Hepatocyte (in vitro differentiated cells): ENCODE measurements around the gene TRIM69. TPM values are rescaled to one million over a fixed set of nuclear protein-coding genes. Genes with fewer than 3 reads are reported as not detected.
A peak's percentile ranks its signal among the peaks of the same experiment; 100 is the strongest.

Experiments used
- DNase-seq: peaks from one replicate; pipeline ENCODE4 v3.0.0-alpha.2; 2016; ENCODE audit warnings: low spot score
- H2AFZ ChIP-seq: fragments of 200-600 bp; sonication (generic); 2 replicates; pipeline ENCODE4 v1.6.0; 2016; ENCODE audit warnings: antibody characterized with exemption, mild to moderate bottlenecking
- H3K27ac ChIP-seq: fragments of 200-600 bp; sonication (generic); 2 replicates; pipeline ENCODE4 v1.5.1; 2016; ENCODE audit warnings: mild to moderate bottlenecking
- H3K27me3 ChIP-seq: fragments of 200-600 bp; sonication (generic); 2 replicates; pipeline ENCODE4 v1.6.1; 2016
- H3K36me3 ChIP-seq: fragments of 200-600 bp; sonication (generic); replicated peaks from 2 replicates; pipeline ENCODE4 v1.5.1; 2016; ENCODE audit warnings: low read depth; ENCODE audit not compliant: insufficient read depth
- H3K4me1 ChIP-seq: fragments of 200-600 bp; sonication (generic); 2 replicates; pipeline ENCODE4 v1.5.1; 2016; ENCODE audit warnings: mild to moderate bottlenecking, moderate library complexity; ENCODE audit not compliant: insufficient read depth
- H3K4me2 ChIP-seq: fragments of 200-600 bp; sonication (generic); 2 replicates; pipeline ENCODE4 v1.6.0; 2016
- H3K4me3 ChIP-seq: fragments of 200-600 bp; sonication (generic); 2 replicates; pipeline ENCODE4 v1.5.1; 2016; ENCODE audit warnings: mild to moderate bottlenecking
- H3K79me2 ChIP-seq: fragments of 200-600 bp; sonication (generic); 2 replicates; pipeline ENCODE4 v1.6.0; 2017; ENCODE audit warnings: mild to moderate bottlenecking
- H3K9me2 ChIP-seq: fragments of 200-600 bp; sonication (generic); replicated peaks from 2 replicates; pipeline ENCODE4 v1.6.0; 2017; ENCODE audit warnings: mild to moderate bottlenecking; ENCODE audit not compliant: insufficient read depth
- H3K9me3 ChIP-seq: fragments of 200-600 bp; sonication (generic); 2 replicates; pipeline ENCODE4 v1.5.1; 2016; ENCODE audit warnings: low read depth, mild to moderate bottlenecking
- H4K20me1 ChIP-seq: fragments of 200-600 bp; sonication (generic); 2 replicates; pipeline ENCODE4 v1.6.0; 2016; ENCODE audit warnings: mild to moderate bottlenecking; ENCODE audit not compliant: insufficient read depth, poor library complexity, severe bottlenecking
- EZH2 ChIP-seq: fragments of 200-600 bp; sonication (generic); IDR thresholded peaks from 2 replicates; pipeline ENCODE4 v1.6.1; 2016; ENCODE audit warnings: antibody characterized with exemption, mild to moderate bottlenecking, borderline replicate concordance
- EZH2phosphoT487 ChIP-seq: fragments of 200-600 bp; sonication (generic); IDR thresholded peaks from one replicate; pipeline ENCODE4 v1.6.1; 2018; ENCODE audit warnings: antibody characterized with exemption, mild to moderate bottlenecking, low read depth, moderate library complexity; ENCODE audit not compliant: unreplicated experiment, severe bottlenecking
- WGBS: methylation state at CpG from one replicate; pipeline ENCODE4 v1.1.6; 2016; ENCODE audit warnings: low lambda C conversion rate; ENCODE audit errors: missing lambda C conversion rate; 5-methylcytosine and 5-hydroxymethylcytosine counted together
- polyA plus RNA-seq: library from polyadenylated mRNA; unstranded; fragments of >200 nt; fragmentation: Nextera tagmentation; extraction: Ambion mirVana; gene quantifications from 2 replicates; pipeline ENCODE4 v1.2.1, GENCODE V29; 2016
- total RNA-seq: library from RNA; depleted of rRNA; stranded (reverse); fragments of >200 nt; gene quantifications from 2 replicates; pipeline ENCODE4 v1.2.3, GENCODE V29; 2014
- TF ChIP-seq, protein P1 (sequence below): fragments of 200-600 bp; sonication (generic); IDR thresholded peaks from 2 replicates; pipeline ENCODE4 v1.5.1; 2016; ENCODE audit warnings: antibody characterized with exemption, mild to moderate bottlenecking; ENCODE audit not compliant: poor library complexity

The TRIM69 gene
- total and polyA plus RNA-seq, 2 experiments from 2014 or later, result 6.5 to 11.0 TPM

DNA sequence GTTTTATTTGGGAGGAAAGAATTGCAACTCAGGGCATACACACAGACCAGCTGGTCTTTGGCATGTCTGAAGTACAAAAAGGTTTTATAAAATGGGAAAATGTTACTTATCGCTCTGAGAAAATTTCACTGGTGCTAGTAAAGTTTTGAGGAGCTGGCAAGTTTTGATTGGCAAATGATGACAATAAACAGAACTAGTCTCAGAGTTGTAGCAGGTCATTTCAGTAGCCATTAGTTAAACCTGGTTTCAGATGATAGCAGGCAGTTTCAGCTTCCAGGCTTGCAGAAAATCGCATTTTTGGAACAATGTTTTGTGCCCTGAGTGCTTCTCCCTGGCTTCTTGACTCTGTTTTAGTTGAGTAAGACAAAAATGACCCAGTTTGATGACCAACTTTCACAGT, 14.3 kb upstream of the TRIM69 start:
- H3K27me3 ChIP-seq, result no peaks in the 10 kb centered on the region
- 76% methylated on average over 2 of the region's 2 CpGs for WGBS
- H3K36me3 ChIP-seq, result no peaks in the 10 kb centered on the region
- H3K9me2 ChIP-seq, result no peaks in the 10 kb centered on the region
- H3K27ac ChIP-seq, result no peak overlapping the region
- no peak overlapping the region for H3K4me2 ChIP-seq
- H4K20me1 ChIP-seq, result no peaks in the 10 kb centered on the region
- no peak overlapping the region for H2AFZ ChIP-seq
- no peaks in the 10 kb centered on the region for H3K4me1 ChIP-seq
- no peaks in the 10 kb centered on the region for H3K79me2 ChIP-seq
- no peaks in the 10 kb centered on the region for H3K9me3 ChIP-seq
- DNase-seq, result no peak
- TF ChIP-seq, protein P1, sequence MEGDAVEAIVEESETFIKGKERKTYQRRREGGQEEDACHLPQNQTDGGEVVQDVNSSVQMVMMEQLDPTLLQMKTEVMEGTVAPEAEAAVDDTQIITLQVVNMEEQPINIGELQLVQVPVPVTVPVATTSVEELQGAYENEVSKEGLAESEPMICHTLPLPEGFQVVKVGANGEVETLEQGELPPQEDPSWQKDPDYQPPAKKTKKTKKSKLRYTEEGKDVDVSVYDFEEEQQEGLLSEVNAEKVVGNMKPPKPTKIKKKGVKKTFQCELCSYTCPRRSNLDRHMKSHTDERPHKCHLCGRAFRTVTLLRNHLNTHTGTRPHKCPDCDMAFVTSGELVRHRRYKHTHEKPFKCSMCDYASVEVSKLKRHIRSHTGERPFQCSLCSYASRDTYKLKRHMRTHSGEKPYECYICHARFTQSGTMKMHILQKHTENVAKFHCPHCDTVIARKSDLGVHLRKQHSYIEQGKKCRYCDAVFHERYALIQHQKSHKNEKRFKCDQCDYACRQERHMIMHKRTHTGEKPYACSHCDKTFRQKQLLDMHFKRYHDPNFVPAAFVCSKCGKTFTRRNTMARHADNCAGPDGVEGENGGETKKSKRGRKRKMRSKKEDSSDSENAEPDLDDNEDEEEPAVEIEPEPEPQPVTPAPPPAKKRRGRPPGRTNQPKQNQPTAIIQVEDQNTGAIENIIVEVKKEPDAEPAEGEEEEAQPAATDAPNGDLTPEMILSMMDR, result no peak
- TF ChIP-seq EZH2phosphoT487 (no peak), EZH2 (no peak)
- H3K4me3 ChIP-seq, result no peak overlapping the region

DNA sequence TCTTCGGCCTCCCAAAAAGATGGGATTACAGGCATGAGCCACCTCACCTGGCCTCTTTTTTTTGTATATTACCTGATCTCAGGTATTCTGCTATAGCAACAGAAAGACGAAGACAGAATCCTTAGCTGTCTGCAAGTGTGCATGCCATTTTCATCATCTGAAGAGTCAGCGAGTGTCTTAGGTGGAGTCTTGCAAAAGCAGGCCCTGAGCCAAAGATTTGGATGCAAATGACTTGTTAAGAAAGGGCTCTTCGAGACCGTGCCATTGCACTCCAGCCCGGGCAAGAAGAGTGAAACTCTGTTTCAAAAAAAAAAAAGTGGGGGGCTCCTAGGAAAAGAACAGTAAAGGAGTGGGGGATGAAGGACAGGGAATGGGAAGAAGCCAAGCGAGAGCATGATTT, 10.2 kb upstream of the TRIM69 start:
- peaks cover 6% of the 10 kb centered on the region for H3K4me1 ChIP-seq
- TF ChIP-seq, protein P1, result no peak
- TF ChIP-seq EZH2 (no peak), EZH2phosphoT487 (no peak)
- H3K9me2 ChIP-seq, result no peaks in the 10 kb centered on the region
- H3K27ac ChIP-seq, result peak overlapping the region; percentile 98
- DNase-seq, result no peak
- H3K36me3 ChIP-seq, result no peaks in the 10 kb centered on the region
- no peaks in the 10 kb centered on the region for H4K20me1 ChIP-seq
- H3K4me3 ChIP-seq, result no peak overlapping the region
- H3K9me3 ChIP-seq, result no peaks in the 10 kb centered on the region
- 84% methylated on average over 7 of the region's 7 CpGs for WGBS
- H3K79me2 ChIP-seq, result peaks cover 14% of the 10 kb centered on the region
- peak overlapping the region; percentile 3 for H2AFZ ChIP-seq
- H3K4me2 ChIP-seq, result peak overlapping the region; percentile 17
- H3K27me3 ChIP-seq, result no peaks in the 10 kb centered on the region

DNA sequence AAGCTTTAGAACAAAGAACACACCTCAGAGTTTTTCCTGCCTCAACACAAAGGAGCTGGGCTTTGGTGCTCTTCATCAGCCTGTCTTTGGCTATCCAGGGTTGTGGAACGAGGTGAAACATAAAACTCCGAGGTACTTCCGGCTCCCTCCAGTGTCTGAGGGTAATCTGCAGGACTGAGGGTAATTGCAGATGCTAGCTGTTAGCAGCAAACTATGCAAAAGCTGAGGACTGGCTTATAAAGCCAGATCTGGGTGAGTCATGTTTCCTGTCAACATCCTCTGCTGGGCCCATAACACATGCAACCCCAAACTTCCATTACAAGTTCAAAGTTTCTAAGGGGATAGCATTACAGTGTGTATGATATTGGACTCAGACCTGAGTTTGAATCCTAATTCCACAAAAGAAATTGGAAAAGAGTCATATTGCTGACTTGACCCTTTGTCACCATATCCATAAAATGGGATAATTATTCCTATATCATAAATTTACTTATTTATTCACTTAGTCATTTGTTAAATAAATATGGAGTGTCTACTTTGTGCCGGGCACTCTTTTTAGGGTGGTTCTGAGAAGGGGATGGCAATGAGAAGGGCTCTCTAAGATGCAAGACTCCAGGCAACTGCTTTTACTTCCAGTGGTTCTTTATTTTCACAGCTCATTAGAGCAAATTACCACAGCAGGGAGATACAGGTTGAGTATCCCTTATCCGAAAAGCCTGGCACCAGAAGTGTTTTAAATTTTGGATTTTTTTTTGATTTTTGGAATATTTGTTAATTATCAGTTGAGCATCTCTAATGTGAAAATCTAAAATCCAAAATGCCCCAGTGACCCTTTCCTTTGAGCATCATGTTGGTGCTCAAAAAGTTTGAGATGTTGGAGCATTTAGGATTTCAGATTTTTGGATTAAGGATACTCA, 9.5 kb upstream of the TRIM69 start:
- Histone ChIP-seq H2AFZ (peak overlapping the region; percentile 3), H3K27me3 (no peaks in the 10 kb centered on the region), H4K20me1 (no peaks in the 10 kb centered on the region), H3K9me3 (no peaks in the 10 kb centered on the region), H3K4me3 (no peak overlapping the region), H3K4me2 (peak overlapping the region; percentile 17), H3K9me2 (no peaks in the 10 kb centered on the region), H3K4me1 (peaks cover 6% of the 10 kb centered on the region), H3K79me2 (peaks cover 16% of the 10 kb centered on the region), H3K27ac (peak overlapping the region; percentile 98), H3K36me3 (no peaks in the 10 kb centered on the region)
- peak; percentile 82 for DNase-seq
- TF ChIP-seq EZH2, result no peak
- TF ChIP-seq EZH2phosphoT487, result no peak
- TF ChIP-seq, protein P1, result no peak
- 44% methylated on average over 5 of the region's 5 CpGs for WGBS
